GM12878 (cell line): ENCODE measurements around the gene PIP4K2B.

Source experiments
- CHD1 ChIP-seq: IDR thresholded peaks from 2 replicates; pipeline ENCODE4 v1.6.1; 2012; ENCODE audit warnings: low read depth, low read length, improper control_type of control experiment
- CHD4 ChIP-seq: fragments of 200-600 bp; sonication (generic); IDR thresholded peaks from 2 replicates; pipeline ENCODE4 v1.6.1; 2016; ENCODE audit warnings: mild to moderate bottlenecking
- EP300 ChIP-seq, 2 experiments: fragments of 150-350 bp in 1 of 2; IDR thresholded peaks; 2 replicates each; pipeline ENCODE4 v1.6.1; 2011 to 2012; ENCODE audit warnings: low read depth in 2 of 2, low read length in 2 of 2, borderline replicate concordance in 1 of 2, improper control_type of control experiment in 1 of 2, inconsistent platforms in 1 of 2; ENCODE audit not compliant: control insufficient read depth in 1 of 2
- EZH2 ChIP-seq: IDR thresholded peaks from 2 replicates; pipeline ENCODE4 v1.6.1; 2012; ENCODE audit warnings: low read depth, mild to moderate bottlenecking, control low read depth, inconsistent platforms, low read length, borderline replicate concordance; ENCODE audit not compliant: control insufficient read depth
- IKZF1 ChIP-seq: fragments of 450-650 bp; conservative IDR thresholded peaks from 2 replicates; pipeline ENCODE4 v1.6.1; 2017; ENCODE audit warnings: antibody characterized with exemption, mild to moderate bottlenecking
- POLR2AphosphoS5 ChIP-seq: IDR thresholded peaks from 2 replicates; pipeline ENCODE4 v1.6.1; 2011; ENCODE audit warnings: mild to moderate bottlenecking, low read length, inconsistent platforms
- RCOR1 ChIP-seq: conservative IDR thresholded peaks from 2 replicates; pipeline ENCODE4 v1.6.1; 2012; ENCODE audit warnings: low read depth, low read length, improper control_type of control experiment
- SIN3A ChIP-seq: IDR thresholded peaks from 2 replicates; pipeline ENCODE4 v1.6.1; 2012; ENCODE audit warnings: low read depth, low read length, improper control_type of control experiment
- TF ChIP-seq, protein P1 (sequence below), 3 experiments: IDR thresholded peaks in 2 of 3; conservative IDR thresholded peaks in 1 of 3; 2 replicates each; pipeline ENCODE4 v1.5.1; 2011; ENCODE audit warnings: low read depth in 3 of 3, low read length in 3 of 3, mild to moderate bottlenecking in 3 of 3, control low read depth in 2 of 3, moderate library complexity in 2 of 3, inconsistent platforms in 1 of 3, mixed read lengths in 1 of 3; ENCODE audit not compliant: control insufficient read depth in 2 of 3, insufficient read depth in 1 of 3; ENCODE audit errors: extremely low read depth in 1 of 3
- TF ChIP-seq, protein P2 (sequence below): IDR thresholded peaks from 2 replicates; pipeline ENCODE4 v1.6.1; 2012; ENCODE audit warnings: low read depth, low read length, improper control_type of control experiment
- TF ChIP-seq, protein P3 (sequence below): IDR thresholded peaks from 2 replicates; pipeline ENCODE4 v1.6.1; 2012; ENCODE audit warnings: improper control_type of control experiment, low read depth, low read length; ENCODE audit not compliant: insufficient replicate concordance
- TF ChIP-seq, protein P4 (sequence below): fragments of 450-650 bp; IDR thresholded peaks from 2 replicates; pipeline ENCODE4 v1.6.1; 2016; ENCODE audit warnings: mild to moderate bottlenecking
- TF ChIP-seq, protein P5 (sequence below): IDR thresholded peaks from 2 replicates; pipeline ENCODE4 v1.6.1; 2011; ENCODE audit warnings: borderline replicate concordance, low read depth, mild to moderate bottlenecking, moderate library complexity, mixed read lengths, low read length; ENCODE audit not compliant: insufficient read depth; ENCODE audit errors: extremely low read length
- TF ChIP-seq, protein P6 (sequence below): IDR thresholded peaks from 2 replicates; pipeline ENCODE4 v1.6.1; 2012; ENCODE audit warnings: mild to moderate bottlenecking, low read depth, low read length

DNA sequence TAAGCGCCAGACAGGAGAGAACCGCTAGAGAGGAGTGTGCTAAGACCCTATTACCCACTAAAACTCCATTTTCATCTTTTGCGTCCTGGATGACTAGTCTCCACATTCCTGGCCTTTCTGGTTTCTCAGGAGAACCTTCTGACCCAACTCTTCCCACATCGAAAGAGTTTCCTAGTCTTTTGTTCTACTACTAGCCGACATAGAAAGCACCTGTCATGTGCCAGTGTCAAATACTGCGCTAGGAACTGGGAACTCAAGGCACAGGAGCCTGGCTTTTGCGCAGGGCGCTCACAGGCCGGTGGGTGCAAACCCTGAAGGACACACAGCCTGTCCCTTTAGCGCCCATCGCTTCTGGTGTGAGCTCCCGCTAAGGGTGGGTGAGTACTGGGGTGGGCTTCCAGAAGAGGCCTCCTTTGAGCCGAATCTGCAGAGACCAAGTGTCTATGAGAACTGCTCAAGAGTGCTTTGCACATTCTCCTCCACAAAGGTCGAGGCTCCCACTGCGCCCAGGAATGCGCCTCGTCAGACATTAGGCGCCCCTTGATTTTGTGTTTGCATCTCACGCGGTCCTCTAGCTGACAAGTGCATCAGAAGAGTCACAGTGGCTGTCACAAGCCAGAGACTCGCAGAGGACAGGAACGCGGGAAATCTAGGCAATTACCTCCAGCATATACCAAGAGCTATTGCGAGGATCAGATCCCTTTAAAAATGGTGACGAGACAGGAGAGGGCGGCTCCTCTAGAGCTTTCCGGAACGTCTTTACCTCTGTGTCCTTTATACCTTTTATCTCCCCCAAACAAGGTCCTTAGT is 48.8 kb downstream of the PIP4K2B start:
- TF ChIP-seq EP300 (IDR thresholded peaks at IDR 0.05; ENCODE audit: borderline replicate concordance in 1 of 2, control insufficient read depth in 1 of 2, low read depth in 2 of 2, low read length in 2 of 2): no peak
- no peak for TF ChIP-seq SIN3A
- TF ChIP-seq, protein P1, sequence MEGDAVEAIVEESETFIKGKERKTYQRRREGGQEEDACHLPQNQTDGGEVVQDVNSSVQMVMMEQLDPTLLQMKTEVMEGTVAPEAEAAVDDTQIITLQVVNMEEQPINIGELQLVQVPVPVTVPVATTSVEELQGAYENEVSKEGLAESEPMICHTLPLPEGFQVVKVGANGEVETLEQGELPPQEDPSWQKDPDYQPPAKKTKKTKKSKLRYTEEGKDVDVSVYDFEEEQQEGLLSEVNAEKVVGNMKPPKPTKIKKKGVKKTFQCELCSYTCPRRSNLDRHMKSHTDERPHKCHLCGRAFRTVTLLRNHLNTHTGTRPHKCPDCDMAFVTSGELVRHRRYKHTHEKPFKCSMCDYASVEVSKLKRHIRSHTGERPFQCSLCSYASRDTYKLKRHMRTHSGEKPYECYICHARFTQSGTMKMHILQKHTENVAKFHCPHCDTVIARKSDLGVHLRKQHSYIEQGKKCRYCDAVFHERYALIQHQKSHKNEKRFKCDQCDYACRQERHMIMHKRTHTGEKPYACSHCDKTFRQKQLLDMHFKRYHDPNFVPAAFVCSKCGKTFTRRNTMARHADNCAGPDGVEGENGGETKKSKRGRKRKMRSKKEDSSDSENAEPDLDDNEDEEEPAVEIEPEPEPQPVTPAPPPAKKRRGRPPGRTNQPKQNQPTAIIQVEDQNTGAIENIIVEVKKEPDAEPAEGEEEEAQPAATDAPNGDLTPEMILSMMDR (IDR thresholded peaks at IDR 0.05 in 2 of 3, conservative IDR thresholded peaks at IDR 0.05 in 1 of 3; ENCODE audit: control insufficient read depth in 2 of 3, extremely low read depth in 1 of 3, insufficient read depth in 1 of 3, low read depth in 3 of 3, low read length in 3 of 3): no peak
- TF ChIP-seq RCOR1: no peak
- TF ChIP-seq, protein P2, sequence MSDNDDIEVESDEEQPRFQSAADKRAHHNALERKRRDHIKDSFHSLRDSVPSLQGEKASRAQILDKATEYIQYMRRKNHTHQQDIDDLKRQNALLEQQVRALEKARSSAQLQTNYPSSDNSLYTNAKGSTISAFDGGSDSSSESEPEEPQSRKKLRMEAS: no peak
- TF ChIP-seq, protein P3, sequence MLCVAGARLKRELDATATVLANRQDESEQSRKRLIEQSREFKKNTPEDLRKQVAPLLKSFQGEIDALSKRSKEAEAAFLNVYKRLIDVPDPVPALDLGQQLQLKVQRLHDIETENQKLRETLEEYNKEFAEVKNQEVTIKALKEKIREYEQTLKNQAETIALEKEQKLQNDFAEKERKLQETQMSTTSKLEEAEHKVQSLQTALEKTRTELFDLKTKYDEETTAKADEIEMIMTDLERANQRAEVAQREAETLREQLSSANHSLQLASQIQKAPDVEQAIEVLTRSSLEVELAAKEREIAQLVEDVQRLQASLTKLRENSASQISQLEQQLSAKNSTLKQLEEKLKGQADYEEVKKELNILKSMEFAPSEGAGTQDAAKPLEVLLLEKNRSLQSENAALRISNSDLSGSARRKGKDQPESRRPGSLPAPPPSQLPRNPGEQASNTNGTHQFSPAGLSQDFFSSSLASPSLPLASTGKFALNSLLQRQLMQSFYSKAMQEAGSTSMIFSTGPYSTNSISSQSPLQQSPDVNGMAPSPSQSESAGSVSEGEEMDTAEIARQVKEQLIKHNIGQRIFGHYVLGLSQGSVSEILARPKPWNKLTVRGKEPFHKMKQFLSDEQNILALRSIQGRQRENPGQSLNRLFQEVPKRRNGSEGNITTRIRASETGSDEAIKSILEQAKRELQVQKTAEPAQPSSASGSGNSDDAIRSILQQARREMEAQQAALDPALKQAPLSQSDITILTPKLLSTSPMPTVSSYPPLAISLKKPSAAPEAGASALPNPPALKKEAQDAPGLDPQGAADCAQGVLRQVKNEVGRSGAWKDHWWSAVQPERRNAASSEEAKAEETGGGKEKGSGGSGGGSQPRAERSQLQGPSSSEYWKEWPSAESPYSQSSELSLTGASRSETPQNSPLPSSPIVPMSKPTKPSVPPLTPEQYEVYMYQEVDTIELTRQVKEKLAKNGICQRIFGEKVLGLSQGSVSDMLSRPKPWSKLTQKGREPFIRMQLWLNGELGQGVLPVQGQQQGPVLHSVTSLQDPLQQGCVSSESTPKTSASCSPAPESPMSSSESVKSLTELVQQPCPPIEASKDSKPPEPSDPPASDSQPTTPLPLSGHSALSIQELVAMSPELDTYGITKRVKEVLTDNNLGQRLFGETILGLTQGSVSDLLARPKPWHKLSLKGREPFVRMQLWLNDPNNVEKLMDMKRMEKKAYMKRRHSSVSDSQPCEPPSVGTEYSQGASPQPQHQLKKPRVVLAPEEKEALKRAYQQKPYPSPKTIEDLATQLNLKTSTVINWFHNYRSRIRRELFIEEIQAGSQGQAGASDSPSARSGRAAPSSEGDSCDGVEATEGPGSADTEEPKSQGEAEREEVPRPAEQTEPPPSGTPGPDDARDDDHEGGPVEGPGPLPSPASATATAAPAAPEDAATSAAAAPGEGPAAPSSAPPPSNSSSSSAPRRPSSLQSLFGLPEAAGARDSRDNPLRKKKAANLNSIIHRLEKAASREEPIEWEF: no peak
- TF ChIP-seq CHD1: no peak
- no peak for TF ChIP-seq EZH2
- TF ChIP-seq POLR2AphosphoS5: no peak
- no peak for TF ChIP-seq IKZF1
- TF ChIP-seq, protein P4, sequence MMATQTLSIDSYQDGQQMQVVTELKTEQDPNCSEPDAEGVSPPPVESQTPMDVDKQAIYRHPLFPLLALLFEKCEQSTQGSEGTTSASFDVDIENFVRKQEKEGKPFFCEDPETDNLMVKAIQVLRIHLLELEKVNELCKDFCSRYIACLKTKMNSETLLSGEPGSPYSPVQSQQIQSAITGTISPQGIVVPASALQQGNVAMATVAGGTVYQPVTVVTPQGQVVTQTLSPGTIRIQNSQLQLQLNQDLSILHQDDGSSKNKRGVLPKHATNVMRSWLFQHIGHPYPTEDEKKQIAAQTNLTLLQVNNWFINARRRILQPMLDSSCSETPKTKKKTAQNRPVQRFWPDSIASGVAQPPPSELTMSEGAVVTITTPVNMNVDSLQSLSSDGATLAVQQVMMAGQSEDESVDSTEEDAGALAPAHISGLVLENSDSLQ: no peak
- TF ChIP-seq, protein P5, sequence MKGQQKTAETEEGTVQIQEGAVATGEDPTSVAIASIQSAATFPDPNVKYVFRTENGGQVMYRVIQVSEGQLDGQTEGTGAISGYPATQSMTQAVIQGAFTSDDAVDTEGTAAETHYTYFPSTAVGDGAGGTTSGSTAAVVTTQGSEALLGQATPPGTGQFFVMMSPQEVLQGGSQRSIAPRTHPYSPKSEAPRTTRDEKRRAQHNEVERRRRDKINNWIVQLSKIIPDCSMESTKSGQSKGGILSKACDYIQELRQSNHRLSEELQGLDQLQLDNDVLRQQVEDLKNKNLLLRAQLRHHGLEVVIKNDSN: no peak
- TF ChIP-seq, protein P6, sequence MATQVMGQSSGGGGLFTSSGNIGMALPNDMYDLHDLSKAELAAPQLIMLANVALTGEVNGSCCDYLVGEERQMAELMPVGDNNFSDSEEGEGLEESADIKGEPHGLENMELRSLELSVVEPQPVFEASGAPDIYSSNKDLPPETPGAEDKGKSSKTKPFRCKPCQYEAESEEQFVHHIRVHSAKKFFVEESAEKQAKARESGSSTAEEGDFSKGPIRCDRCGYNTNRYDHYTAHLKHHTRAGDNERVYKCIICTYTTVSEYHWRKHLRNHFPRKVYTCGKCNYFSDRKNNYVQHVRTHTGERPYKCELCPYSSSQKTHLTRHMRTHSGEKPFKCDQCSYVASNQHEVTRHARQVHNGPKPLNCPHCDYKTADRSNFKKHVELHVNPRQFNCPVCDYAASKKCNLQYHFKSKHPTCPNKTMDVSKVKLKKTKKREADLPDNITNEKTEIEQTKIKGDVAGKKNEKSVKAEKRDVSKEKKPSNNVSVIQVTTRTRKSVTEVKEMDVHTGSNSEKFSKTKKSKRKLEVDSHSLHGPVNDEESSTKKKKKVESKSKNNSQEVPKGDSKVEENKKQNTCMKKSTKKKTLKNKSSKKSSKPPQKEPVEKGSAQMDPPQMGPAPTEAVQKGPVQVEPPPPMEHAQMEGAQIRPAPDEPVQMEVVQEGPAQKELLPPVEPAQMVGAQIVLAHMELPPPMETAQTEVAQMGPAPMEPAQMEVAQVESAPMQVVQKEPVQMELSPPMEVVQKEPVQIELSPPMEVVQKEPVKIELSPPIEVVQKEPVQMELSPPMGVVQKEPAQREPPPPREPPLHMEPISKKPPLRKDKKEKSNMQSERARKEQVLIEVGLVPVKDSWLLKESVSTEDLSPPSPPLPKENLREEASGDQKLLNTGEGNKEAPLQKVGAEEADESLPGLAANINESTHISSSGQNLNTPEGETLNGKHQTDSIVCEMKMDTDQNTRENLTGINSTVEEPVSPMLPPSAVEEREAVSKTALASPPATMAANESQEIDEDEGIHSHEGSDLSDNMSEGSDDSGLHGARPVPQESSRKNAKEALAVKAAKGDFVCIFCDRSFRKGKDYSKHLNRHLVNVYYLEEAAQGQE: no peak
- no peak for TF ChIP-seq CHD4
